GM12801 (cell line): ENCODE data around the gene FCHSD2.

Source experiments
- TF ChIP-seq, protein P1 (sequence below): IDR thresholded peaks from one replicate; pipeline ENCODE4 v1.5.1; 2011; ENCODE audit warnings: control low read depth; ENCODE audit not compliant: insufficient read length; ENCODE audit errors: extremely low read depth

Gene FCHSD2

DNA sequence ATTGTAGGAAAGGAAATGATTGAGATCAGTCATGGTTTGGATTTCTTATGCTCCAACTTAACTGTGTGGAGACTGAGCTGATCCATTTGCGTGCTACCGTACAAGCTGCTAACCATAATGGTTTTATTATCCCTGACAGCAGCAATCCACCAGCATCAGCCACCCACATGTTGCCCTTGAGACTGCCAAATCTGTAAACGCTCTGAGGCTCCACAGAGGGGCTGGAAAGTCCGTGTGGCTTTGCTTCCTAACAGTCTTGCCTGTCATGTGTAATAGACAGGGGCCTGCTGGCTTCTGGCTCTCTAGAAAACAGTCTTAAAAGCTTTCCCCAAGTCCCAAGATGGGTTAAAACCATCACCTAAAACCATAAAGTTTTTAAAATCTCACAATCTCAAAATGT lies 297.8 kb downstream of the FCHSD2 start:
- TF ChIP-seq, protein P1, sequence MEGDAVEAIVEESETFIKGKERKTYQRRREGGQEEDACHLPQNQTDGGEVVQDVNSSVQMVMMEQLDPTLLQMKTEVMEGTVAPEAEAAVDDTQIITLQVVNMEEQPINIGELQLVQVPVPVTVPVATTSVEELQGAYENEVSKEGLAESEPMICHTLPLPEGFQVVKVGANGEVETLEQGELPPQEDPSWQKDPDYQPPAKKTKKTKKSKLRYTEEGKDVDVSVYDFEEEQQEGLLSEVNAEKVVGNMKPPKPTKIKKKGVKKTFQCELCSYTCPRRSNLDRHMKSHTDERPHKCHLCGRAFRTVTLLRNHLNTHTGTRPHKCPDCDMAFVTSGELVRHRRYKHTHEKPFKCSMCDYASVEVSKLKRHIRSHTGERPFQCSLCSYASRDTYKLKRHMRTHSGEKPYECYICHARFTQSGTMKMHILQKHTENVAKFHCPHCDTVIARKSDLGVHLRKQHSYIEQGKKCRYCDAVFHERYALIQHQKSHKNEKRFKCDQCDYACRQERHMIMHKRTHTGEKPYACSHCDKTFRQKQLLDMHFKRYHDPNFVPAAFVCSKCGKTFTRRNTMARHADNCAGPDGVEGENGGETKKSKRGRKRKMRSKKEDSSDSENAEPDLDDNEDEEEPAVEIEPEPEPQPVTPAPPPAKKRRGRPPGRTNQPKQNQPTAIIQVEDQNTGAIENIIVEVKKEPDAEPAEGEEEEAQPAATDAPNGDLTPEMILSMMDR: no peak

DNA sequence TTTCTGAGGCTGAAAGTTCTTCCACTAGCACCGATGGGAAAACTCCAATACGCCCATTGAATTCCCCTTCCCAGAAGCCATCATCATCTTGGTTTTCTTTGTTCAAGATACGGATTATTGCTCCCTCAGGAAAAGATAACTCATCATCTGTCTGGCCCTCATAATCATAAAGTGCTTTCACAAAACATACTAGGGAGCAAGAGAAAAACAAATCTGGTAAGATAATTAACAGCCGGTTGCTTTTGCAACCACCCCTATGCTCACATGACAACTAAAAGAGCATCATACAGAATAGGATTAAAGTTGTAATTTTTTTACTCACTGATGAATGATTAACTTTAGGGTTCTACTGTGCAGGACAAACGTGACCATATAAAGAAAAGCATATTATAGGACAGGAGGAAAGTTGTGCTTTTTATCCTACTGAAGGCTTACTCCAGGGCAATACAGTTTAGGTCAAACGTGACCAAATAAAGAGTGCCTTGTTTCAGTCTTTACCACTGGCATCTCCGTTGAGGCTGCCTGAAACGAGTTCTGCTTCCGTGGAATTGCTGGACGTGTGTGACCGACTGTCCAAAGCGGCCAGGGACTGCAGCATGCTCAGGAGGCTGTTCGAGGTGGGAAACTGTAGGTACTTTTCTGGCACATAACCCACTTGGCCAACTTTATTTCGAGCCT lies 299.3 kb downstream of the FCHSD2 start:
- TF ChIP-seq, protein P1: no peak

DNA sequence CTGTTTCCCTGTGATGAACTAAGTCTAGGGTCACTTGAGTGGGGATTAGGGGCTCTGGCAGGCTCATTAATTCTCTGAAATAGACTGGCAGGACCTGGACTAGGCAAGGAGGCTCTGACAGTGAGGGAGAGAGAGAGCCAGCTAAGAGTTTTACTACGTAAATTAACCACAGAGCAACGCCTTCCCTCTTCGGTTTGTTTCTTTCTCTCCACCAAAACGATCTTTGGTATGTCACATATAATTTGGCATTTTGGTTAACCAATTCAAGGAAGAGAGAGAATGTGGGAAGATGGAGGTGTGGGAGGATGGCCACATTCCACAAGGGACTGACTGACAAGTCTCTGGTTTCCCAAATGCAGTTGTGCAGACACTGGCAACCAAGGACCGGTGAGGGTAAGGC lies 300.0 kb downstream of the FCHSD2 start:
- TF ChIP-seq, protein P1: no peak

DNA sequence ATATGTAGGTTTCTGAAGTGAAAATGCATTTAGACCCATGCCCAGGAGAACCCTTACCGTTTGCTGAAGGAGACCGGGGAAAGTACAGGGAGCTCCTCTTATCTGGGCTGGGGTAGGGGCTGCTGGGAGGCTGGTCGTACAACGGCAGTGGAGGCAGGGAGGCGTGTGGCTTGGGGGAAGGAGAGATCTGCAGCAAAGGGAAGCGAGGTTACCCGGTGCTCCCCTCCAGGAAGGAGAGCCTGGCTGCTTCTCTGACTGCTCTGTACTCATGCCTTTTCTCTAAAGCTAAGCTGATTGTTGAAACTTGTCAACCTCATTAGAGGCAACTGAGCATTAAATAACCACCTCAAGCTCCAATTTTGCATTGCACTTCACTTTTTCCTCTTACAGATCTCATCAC lies 300.7 kb downstream of the FCHSD2 start:
- TF ChIP-seq, protein P1: no peak

DNA sequence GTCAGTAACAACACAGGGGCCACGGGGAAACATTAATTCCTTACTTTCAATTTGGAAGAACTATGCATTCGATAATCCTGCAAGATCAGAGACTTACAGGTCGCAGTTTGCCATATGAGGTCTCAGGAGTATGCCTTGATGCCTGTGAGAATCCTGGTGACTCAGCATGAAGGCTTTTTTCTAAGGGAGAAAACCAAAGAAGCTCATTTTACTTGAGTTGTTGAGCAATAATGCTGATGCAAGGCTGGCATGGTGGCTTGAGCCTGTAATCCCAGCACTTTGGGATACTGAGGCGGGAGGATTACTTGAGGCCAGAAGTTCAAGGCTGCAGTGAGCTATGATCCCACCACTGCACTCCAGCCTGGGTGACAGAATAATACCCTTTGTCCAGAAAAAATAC lies 301.3 kb downstream of the FCHSD2 start:
- TF ChIP-seq, protein P1: no peak

DNA sequence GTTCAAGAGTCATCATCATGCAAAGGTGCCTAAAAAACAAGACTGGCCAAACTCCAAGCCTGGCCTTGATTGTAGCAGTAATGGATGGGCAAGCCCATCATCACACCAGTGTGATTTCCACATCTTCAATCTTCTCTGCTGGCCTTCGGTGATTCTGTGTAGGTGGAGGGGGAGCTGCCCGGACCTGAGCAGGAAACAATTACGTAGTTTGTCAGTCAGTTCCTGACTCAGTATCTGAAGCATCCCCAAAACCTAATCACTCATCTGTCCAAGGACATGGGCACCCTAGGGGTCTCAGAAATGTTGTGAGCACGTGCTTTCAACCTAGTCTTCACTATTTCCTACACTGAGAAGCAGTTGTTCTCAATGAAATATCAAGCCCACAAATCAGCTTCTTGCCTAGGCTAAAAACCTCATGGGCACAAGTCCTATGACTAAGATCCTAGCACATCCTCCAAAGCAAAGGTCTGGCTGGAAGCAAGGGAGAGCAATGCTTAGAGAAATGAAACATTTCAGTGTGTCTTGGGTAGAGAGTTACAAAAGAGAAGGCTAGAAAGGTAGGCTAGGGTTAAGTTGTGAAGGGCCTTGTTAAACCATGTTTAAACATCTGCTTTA lies 303.3 kb downstream of the FCHSD2 start:
- TF ChIP-seq, protein P1: no peak

DNA sequence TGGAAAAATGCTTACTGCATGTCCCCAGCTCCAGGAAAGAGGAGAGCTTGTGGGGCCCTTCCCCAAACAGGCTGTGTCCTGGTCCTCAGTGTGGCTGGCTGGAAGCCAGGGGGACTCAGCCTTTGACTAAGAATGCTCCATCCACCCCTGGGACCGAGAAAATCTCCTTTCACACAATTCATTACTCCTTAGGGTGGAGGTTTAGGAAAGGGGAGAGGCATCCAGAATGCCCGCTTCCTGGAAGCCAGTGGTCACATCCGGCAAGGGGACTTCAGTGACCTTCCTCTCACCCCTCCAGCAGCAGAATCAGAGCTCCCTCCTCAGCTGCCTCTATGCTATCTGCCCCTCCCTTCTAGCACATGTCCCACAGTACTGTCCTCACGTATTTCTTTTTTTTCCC lies 306.0 kb downstream of the FCHSD2 start:
- TF ChIP-seq, protein P1: no peak
